Neuron (in vitro differentiated cells): Measurements from ENCODE around the gene LANCL2.

Experiments used
- H2AFZ ChIP-seq: one replicate; pipeline ENCODE4 v1.6.1; 2013; ENCODE audit warnings: low read depth, mild to moderate bottlenecking, inconsistent platforms, low read length, moderate library complexity
- H3K27me3 ChIP-seq: one replicate; pipeline ENCODE4 v1.6.1; 2013; ENCODE audit warnings: low read length; ENCODE audit not compliant: insufficient read depth
- H3K36me3 ChIP-seq: one replicate; pipeline ENCODE4 v1.6.1; 2013; ENCODE audit warnings: low read length; ENCODE audit not compliant: insufficient read depth
- H3K4me1 ChIP-seq: one replicate; pipeline ENCODE4 v1.6.1; 2013; ENCODE audit warnings: low read length; ENCODE audit not compliant: insufficient read depth
- H3K4me3 ChIP-seq: 2 replicates; pipeline ENCODE4 v1.5.1; 2013; ENCODE audit warnings: mild to moderate bottlenecking, low read length, moderate library complexity
- H3K9me3 ChIP-seq: one replicate; pipeline ENCODE4 v1.6.1; 2013; ENCODE audit warnings: low read length

Gene LANCL2

GRCh38 chr7:55425141-55425752, 60.1 kb downstream of the LANCL2 start:
- H3K4me3 ChIP-seq = no peak overlapping the region
- H2AFZ ChIP-seq = no peak overlapping the region
- H3K4me1 ChIP-seq = peaks cover 9% of the 10 kb centered on the region
- H3K27me3 ChIP-seq = no peaks in the 10 kb centered on the region
- peaks cover 12% of the 10 kb centered on the region for H3K36me3 ChIP-seq
- H3K9me3 ChIP-seq = peaks cover 3% of the 10 kb centered on the region

- peaks cover 12% of the 10 kb centered on the region for H3K36me3 ChIP-seq
- no peak overlapping the region for H2AFZ ChIP-seq
- H3K27me3 ChIP-seq = no peaks in the 10 kb centered on the region
- peaks cover 4% of the 10 kb centered on the region for H3K4me1 ChIP-seq
- H3K9me3 ChIP-seq = peaks cover 3% of the 10 kb centered on the region
- no peak overlapping the region for H3K4me3 ChIP-seq
Observed at GRCh38 chr7:55426676-55427075, 61.5 kb downstream of the LANCL2 start.

- Histone ChIP-seq H3K36me3 (peaks cover 12% of the 10 kb centered on the region), H2AFZ (no peak overlapping the region), H3K4me1 (peaks cover 4% of the 10 kb centered on the region), H3K9me3 (peaks cover 3% of the 10 kb centered on the region), H3K27me3 (no peaks in the 10 kb centered on the region), H3K4me3 (no peak overlapping the region)
Observed at GRCh38 chr7:55427342-55427741, 62.2 kb downstream of the LANCL2 start.

- H3K36me3 ChIP-seq = peaks cover 13% of the 10 kb centered on the region
Observed at GRCh38 chr7:55427800-55428199, 62.7 kb downstream of the LANCL2 start.

GRCh38 chr7:55429835-55430499, 64.8 kb downstream of the LANCL2 start:
- Histone ChIP-seq H3K4me1 (no peaks in the 10 kb centered on the region), H3K4me3 (no peak overlapping the region), H2AFZ (no peak overlapping the region), H3K27me3 (no peaks in the 10 kb centered on the region), H3K36me3 (peaks cover 15% of the 10 kb centered on the region), H3K9me3 (peaks cover 3% of the 10 kb centered on the region)

More at GRCh38 chr7:55427800-55428199, 62.7 kb downstream of the LANCL2 start:
- Histone ChIP-seq H3K9me3 (peaks cover 3% of the 10 kb centered on the region), H2AFZ (no peak overlapping the region), H3K27me3 (no peaks in the 10 kb centered on the region), H3K4me1 (peaks cover 4% of the 10 kb centered on the region), H3K4me3 (no peak overlapping the region)

- no peaks in the 10 kb centered on the region for H3K27me3 ChIP-seq
- H3K36me3 ChIP-seq = peaks cover 3% of the 10 kb centered on the region
- H3K9me3 ChIP-seq = no peaks in the 10 kb centered on the region
- no peak overlapping the region for H2AFZ ChIP-seq
- H3K4me3 ChIP-seq = no peak overlapping the region
- H3K4me1 ChIP-seq = no peaks in the 10 kb centered on the region
Observed at GRCh38 chr7:55431898-55432297, 66.8 kb downstream of the LANCL2 start.

GRCh38 chr7:55432506-55432905, 67.4 kb downstream of the LANCL2 start:
- no peak overlapping the region for H3K4me3 ChIP-seq
- H3K36me3 ChIP-seq = peaks cover 3% of the 10 kb centered on the region
- H2AFZ ChIP-seq = no peak overlapping the region
- H3K27me3 ChIP-seq = no peaks in the 10 kb centered on the region
- no peaks in the 10 kb centered on the region for H3K9me3 ChIP-seq
- no peaks in the 10 kb centered on the region for H3K4me1 ChIP-seq

GRCh38 chr7:55432939-55433784, 68.0 kb downstream of the LANCL2 start:
- H3K27me3 ChIP-seq = no peaks in the 10 kb centered on the region
- H3K4me1 ChIP-seq = no peaks in the 10 kb centered on the region
- peaks cover 3% of the 10 kb centered on the region for H3K36me3 ChIP-seq
- no peak overlapping the region for H3K4me3 ChIP-seq
- H2AFZ ChIP-seq = no peak overlapping the region
- H3K9me3 ChIP-seq = no peaks in the 10 kb centered on the region

GRCh38 chr7:55435466-55435865, 70.3 kb downstream of the LANCL2 start:
- Histone ChIP-seq H3K9me3 (no peaks in the 10 kb centered on the region), H3K4me3 (no peak overlapping the region), H3K4me1 (peaks cover 11% of the 10 kb centered on the region), H3K27me3 (no peaks in the 10 kb centered on the region), H3K36me3 (peaks cover 3% of the 10 kb centered on the region), H2AFZ (no peak overlapping the region)

- no peaks in the 10 kb centered on the region for H3K27me3 ChIP-seq
Observed at GRCh38 chr7:55436457-55436856, 71.3 kb downstream of the LANCL2 start.

GRCh38 chr7:55437375-55437774, 72.2 kb downstream of the LANCL2 start:
- no peaks in the 10 kb centered on the region for H3K9me3 ChIP-seq
- H3K27me3 ChIP-seq = no peaks in the 10 kb centered on the region
- peaks cover 11% of the 10 kb centered on the region for H3K4me1 ChIP-seq
- no peak overlapping the region for H2AFZ ChIP-seq
- no peak overlapping the region for H3K4me3 ChIP-seq
- H3K36me3 ChIP-seq = peaks cover 3% of the 10 kb centered on the region

More at GRCh38 chr7:55436457-55436856, 71.3 kb downstream of the LANCL2 start:
- Histone ChIP-seq H2AFZ (no peak overlapping the region), H3K9me3 (no peaks in the 10 kb centered on the region), H3K4me1 (peaks cover 11% of the 10 kb centered on the region), H3K4me3 (no peak overlapping the region), H3K36me3 (peaks cover 3% of the 10 kb centered on the region)

- H3K4me3 ChIP-seq = no peak overlapping the region
- peaks cover 11% of the 10 kb centered on the region for H3K4me1 ChIP-seq
- no peak overlapping the region for H2AFZ ChIP-seq
- no peaks in the 10 kb centered on the region for H3K36me3 ChIP-seq
- no peaks in the 10 kb centered on the region for H3K27me3 ChIP-seq
- no peaks in the 10 kb centered on the region for H3K9me3 ChIP-seq
Observed at GRCh38 chr7:55438085-55438756, 73.1 kb downstream of the LANCL2 start.
